Large intestine (tissue), 3 donors: ENCODE results near the gene PANK1. TPM values are rescaled to one million over a fixed set of nuclear protein-coding genes. Genes with fewer than 3 reads are reported as not detected.
"Not testable (repeated sequence)": the region's sequence is repeated elsewhere in the genome, so short reads cannot be mapped to it uniquely, and the experiment has no call there.

Source experiments
- DNase-seq, 2 donors: peaks; one replicate each; pipeline versions ENCODE4 v3.0.0 to v3.0.0-alpha.2; 2013
- H3K27ac ChIP-seq: one replicate; pipeline ENCODE4 v1.5.1; 2013; ENCODE audit warnings: low read length
- H3K27me3 ChIP-seq: 2 replicates; pipeline ENCODE4 v1.6.1; 2013; ENCODE audit warnings: low read length; ENCODE audit not compliant: control insufficient read depth, insufficient read depth
- H3K36me3 ChIP-seq: 2 replicates; pipeline ENCODE4 v1.6.1; 2013; ENCODE audit warnings: low read length; ENCODE audit not compliant: control insufficient read depth, insufficient read depth
- H3K4me1 ChIP-seq: one replicate; pipeline ENCODE4 v1.6.1; 2013; ENCODE audit warnings: low read length; ENCODE audit not compliant: control insufficient read depth, insufficient read depth
- H3K4me3 ChIP-seq: one replicate; pipeline ENCODE4 v1.5.1; 2013; ENCODE audit warnings: low read length
- H3K9me3 ChIP-seq: one replicate; pipeline ENCODE4 v1.6.1; 2013; ENCODE audit warnings: mild to moderate bottlenecking, low read depth, low read length, moderate library complexity; ENCODE audit not compliant: control insufficient read depth
- WGBS: methylation state at CpG from one replicate; pipeline ENCODE4 v1.1.5; 2013; ENCODE audit warnings: low lambda C conversion rate; ENCODE audit not compliant: insufficient coverage; 5-methylcytosine and 5-hydroxymethylcytosine counted together
- polyA plus RNA-seq: library from polyadenylated mRNA; unstranded; fragments of 120-200 nt; gene quantifications from one replicate; pipeline ENCODE4 v1.2.1, GENCODE V29; 2013

Gene PANK1
- polyA plus RNA-seq, 1 donor: 34.2 TPM

DNA sequence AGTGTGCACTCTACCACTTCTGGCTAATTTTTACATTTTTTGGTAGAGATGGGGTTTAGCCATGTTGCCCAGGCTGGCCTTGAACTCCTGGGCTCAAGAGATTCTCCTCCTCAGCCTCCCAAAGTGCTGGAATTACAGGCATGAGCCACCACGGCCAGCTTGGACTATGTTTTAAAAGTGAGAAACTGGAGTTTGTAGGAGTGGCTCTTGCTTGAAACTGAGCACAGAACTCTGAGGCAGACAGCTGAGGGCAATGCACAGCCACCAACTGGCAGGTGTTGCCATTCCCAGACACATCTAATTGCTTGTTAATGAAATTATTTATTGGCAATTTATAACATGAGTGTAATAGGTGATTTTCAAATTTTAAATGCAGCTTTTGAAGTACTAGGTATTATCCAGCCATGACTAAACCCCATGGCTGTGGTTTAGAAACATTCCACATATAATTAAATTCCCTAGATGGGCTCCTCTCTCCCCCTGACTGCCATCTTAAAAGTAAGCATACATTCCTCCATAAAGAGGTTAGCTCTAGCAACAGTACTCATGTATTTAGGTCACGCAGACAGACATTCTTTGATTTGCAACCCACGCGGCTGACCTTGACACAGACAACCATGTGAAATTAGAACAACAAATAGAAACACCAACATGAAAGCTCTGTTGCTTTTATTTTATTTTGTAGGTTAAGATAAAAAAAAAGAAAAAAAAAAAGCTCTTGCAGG is 19.8 kb downstream of the PANK1 start:
- Histone ChIP-seq H3K4me3 (no peak overlapping the region), H3K27ac (no peak overlapping the region), H3K4me1 (no peaks in the 10 kb centered on the region), H3K27me3 (no peaks in the 10 kb centered on the region), H3K36me3 (peaks cover 2% of the 10 kb centered on the region), H3K9me3 (peaks cover 8% of the 10 kb centered on the region)
- 100% methylated on average over 2 of the region's 4 CpGs for whole genome bisulfite sequencing
- no peak for DNase-seq

GRCh38 chr10:89624020-89624419 is 21.0 kb downstream of the PANK1 start:
- no peaks in the 10 kb centered on the region for H3K4me1 ChIP-seq
- no peak overlapping the region for H3K27ac ChIP-seq
- no peaks in the 10 kb centered on the region for H3K27me3 ChIP-seq
- peaks cover 2% of the 10 kb centered on the region for H3K36me3 ChIP-seq
- no peak for DNase-seq
- H3K9me3 ChIP-seq: peaks cover 8% of the 10 kb centered on the region
- 83% methylated on average over 2 of the region's 4 CpGs for WGBS
- no peak overlapping the region for H3K4me3 ChIP-seq

DNA sequence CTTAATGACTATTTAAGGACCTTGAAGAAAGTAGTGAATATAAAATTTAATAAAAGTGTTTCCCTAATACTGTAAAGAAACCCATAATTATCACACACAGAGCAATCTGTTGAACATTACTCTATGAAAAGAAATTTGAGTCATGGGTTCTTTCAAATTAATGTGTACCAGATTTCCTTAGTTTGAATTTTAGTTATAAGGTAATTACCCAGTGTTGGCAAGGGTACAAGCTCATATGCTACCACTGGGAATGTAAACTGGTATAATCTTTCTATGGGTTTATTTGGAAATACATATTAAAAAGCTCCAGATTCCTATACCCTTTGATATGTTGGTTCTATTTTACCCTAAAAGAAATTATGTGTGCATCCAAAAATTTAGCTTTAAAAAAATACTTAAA is 22.9 kb downstream of the PANK1 start:
- H3K4me3 ChIP-seq: no peak overlapping the region
- H3K4me1 ChIP-seq: no peaks in the 10 kb centered on the region
- H3K9me3 ChIP-seq: peaks cover 8% of the 10 kb centered on the region
- no peak for DNase-seq
- H3K27me3 ChIP-seq: no peaks in the 10 kb centered on the region
- H3K27ac ChIP-seq: no peak overlapping the region
- H3K36me3 ChIP-seq: peaks cover 2% of the 10 kb centered on the region

DNA sequence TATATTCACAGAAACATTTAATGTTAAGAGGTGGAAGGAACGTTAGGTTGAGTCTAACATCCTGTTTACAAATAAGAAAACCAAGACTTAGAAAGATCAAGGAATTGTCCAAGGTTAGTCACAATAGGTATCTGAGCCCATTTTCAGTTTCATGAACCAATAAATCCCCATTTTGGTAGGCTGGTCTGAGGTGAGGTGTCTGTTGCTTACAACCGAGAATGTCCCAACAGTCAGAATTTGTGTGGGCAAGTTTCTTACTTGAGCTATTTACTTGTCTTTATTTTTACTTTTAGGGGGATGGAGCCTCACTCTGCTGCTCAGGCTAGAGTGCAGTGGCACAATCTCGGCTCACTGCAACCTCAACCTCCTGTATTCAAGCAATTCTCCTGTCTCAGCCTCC is 23.6 kb downstream of the PANK1 start:
- H3K4me3 ChIP-seq: no peak overlapping the region
- H3K9me3 ChIP-seq: peaks cover 8% of the 10 kb centered on the region
- peaks cover 2% of the 10 kb centered on the region for H3K36me3 ChIP-seq
- no peaks in the 10 kb centered on the region for H3K4me1 ChIP-seq
- H3K27me3 ChIP-seq: no peaks in the 10 kb centered on the region
- no peak for DNase-seq
- H3K27ac ChIP-seq: no peak overlapping the region
- 90% methylated on average over 2 of the region's 3 CpGs for WGBS

- not testable (repeated sequence) for H3K4me1 ChIP-seq, H3K4me3 ChIP-seq, H3K36me3 ChIP-seq, H3K9me3 ChIP-seq, H3K27ac ChIP-seq, H3K27me3 ChIP-seq, DNase-seq
- 90% methylated on average over 2 of the region's 6 CpGs for WGBS
Measured at GRCh38 chr10:89620296-89620695, 24.7 kb downstream of the PANK1 start.

- no peak overlapping the region for H3K4me3 ChIP-seq
- no peaks in the 10 kb centered on the region for H3K27me3 ChIP-seq
- whole genome bisulfite sequencing: no CpG with 5 or more reads among the region's 1 CpG
- peaks cover 8% of the 10 kb centered on the region for H3K36me3 ChIP-seq
- no peak for DNase-seq
- H3K4me1 ChIP-seq: no peaks in the 10 kb centered on the region
- H3K27ac ChIP-seq: no peak overlapping the region
- peaks cover 5% of the 10 kb centered on the region for H3K9me3 ChIP-seq
Measured at GRCh38 chr10:89615824-89616223, 29.2 kb downstream of the PANK1 start.

- WGBS: 93% methylated on average over 2 of the region's 3 CpGs
- DNase-seq: no peak
Measured at GRCh38 chr10:89615112-89615511, 29.9 kb downstream of the PANK1 start.

DNA sequence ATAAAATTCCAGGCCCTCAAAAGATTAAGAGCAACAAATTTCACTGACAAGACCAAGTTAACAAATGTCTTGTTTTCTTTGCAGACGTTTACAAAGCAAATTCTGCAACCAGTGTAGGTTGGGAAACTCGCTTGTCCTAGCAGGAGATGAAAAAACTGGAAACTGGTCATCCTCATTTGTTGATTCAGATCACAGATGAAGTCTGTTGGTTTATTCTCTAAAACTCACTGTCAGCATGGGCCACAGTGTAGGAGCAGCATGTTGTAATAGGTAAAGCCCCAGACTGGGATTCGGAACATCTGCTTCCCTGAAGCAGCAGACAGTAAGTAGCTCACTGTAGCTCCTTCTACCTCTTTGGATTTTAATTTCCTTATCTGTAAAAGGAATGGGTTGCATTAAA is 31.5 kb downstream of the PANK1 start:
- no peak overlapping the region for H3K4me3 ChIP-seq
- H3K27me3 ChIP-seq: no peaks in the 10 kb centered on the region
- H3K4me1 ChIP-seq: peaks cover 2% of the 10 kb centered on the region
- peaks cover 16% of the 10 kb centered on the region for H3K36me3 ChIP-seq
- WGBS: 73% methylated on average over 2 of the region's 3 CpGs
- H3K27ac ChIP-seq: no peak overlapping the region
- H3K9me3 ChIP-seq: no peaks in the 10 kb centered on the region
- no peak for DNase-seq

More at GRCh38 chr10:89615112-89615511, 29.9 kb downstream of the PANK1 start:
- H3K9me3 ChIP-seq: no peaks in the 10 kb centered on the region
- peaks cover 8% of the 10 kb centered on the region for H3K36me3 ChIP-seq
- no peaks in the 10 kb centered on the region for H3K27me3 ChIP-seq
- no peak overlapping the region for H3K4me3 ChIP-seq
- no peaks in the 10 kb centered on the region for H3K4me1 ChIP-seq
- H3K27ac ChIP-seq: no peak overlapping the region

DNA sequence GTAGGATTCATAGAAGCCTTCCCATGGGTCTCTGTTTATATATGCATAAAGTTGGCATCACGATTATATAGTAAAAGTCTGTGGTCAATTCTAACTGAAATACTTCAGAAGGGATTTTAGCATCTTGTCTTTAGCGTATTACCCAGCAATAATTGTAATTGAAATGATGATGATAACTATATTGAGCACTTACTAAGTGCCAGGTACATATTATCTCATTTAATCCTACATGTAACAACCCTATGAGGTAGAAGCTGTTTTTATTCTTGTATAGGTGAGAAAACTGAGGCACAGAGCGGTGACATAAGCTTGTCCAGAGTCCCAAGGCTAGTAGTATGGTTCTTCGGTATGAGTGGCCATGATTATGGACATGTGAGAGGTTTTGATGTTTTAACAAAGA is 33.8 kb downstream of the PANK1 start:
- DNase-seq: no peak
- no peaks in the 10 kb centered on the region for H3K9me3 ChIP-seq
- WGBS: 100% methylated on average over 1 of the region's 4 CpGs

DNA sequence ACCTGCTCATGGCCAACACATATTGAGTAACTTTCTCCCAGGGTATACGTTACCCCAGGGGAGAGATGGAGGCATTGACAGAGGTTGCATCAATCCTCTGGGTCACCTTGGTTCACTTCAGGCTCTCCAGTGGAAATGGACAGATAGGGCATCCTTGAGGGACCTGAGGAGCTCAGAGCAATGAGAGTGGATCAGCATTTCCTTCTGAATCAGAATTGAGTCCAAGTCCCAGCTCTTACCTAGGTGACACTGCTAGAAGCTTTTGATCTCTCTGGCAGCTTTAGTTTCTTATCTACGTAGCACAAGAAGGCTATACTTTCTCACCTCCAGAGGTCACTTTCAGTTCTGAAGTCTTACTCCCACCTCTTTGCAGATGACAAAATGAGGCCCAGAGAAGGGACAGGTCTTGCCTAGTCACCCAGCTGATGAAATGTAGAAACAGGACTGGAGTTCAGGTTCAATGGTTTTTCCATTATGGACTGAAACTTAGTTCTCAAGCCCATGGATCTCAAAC is 35.2 kb downstream of the PANK1 start:
- Histone ChIP-seq H3K27ac (no peak overlapping the region), H3K36me3 (peaks cover 20% of the 10 kb centered on the region), H3K27me3 (no peaks in the 10 kb centered on the region), H3K9me3 (no peaks in the 10 kb centered on the region), H3K4me3 (no peak overlapping the region), H3K4me1 (peaks cover 2% of the 10 kb centered on the region)
- no CpG with 5 or more reads among the region's 2 CpGs for WGBS
- peak; percentile 73 to 75 for DNase-seq

More for the DNA sequence above, 33.8 kb downstream of the PANK1 start:
- Histone ChIP-seq H3K4me1 (peaks cover 2% of the 10 kb centered on the region), H3K4me3 (no peak overlapping the region), H3K36me3 (peaks cover 18% of the 10 kb centered on the region), H3K27me3 (no peaks in the 10 kb centered on the region), H3K27ac (no peak overlapping the region)

- Histone ChIP-seq H3K27ac (no peak overlapping the region), H3K4me3 (no peak overlapping the region), H3K27me3 (no peaks in the 10 kb centered on the region), H3K36me3 (peaks cover 12% of the 10 kb centered on the region), H3K9me3 (no peaks in the 10 kb centered on the region), H3K4me1 (peaks cover 8% of the 10 kb centered on the region)
- DNase-seq: no peak
- no CpG with 5 or more reads among the region's 5 CpGs for WGBS
Measured at GRCh38 chr10:89604200-89604599, 40.8 kb downstream of the PANK1 start.
